IMR-90 (cell line): ENCODE measurements around the gene HECTD2. TPM values are rescaled to one million over a fixed set of nuclear protein-coding genes. Genes with fewer than 3 reads are reported as not detected.
A peak's percentile ranks its signal among the peaks of the same experiment; 100 is the strongest.

Experiments used
- ATAC-seq: fragments of 200-7000 bp; cut with Tn5 transposase; 2 replicates; pipeline ENCODE4 v1.9.1; 2020; ENCODE audit warnings: low read depth, mild to moderate bottlenecking, moderate library complexity
- BruUV-seq: library from RNA; stranded (reverse); fragments of 400-500 nt; replicated peaks from 2 replicates; lab custom pipeline; 2021; lab: Mats Ljungman, UMichigan
- CTCF ChIA-PET: fragments of 300-600 bp; formaldehyde crosslinking; extraction: SDS; loops from one replicate; lab custom pipeline; 2021; ENCODE audit warnings: antibody characterized with exemption; lab: Yijun Ruan, JAX
- POLR2A ChIA-PET: fragments of 300-600 bp; sonication (Branson Sonifier 250); formaldehyde crosslinking; loops from one replicate; lab custom pipeline; 2022; ENCODE audit warnings: antibody characterized with exemption; ENCODE audit not compliant: unreplicated experiment; lab: Charles Lee
- DNase-seq: peaks from one replicate; pipeline ENCODE4 v3.0.0; 2013
- H2AFZ ChIP-seq: replicated peaks from 2 replicates; pipeline ENCODE3; 2013; ENCODE audit warnings: low read length, mild to moderate bottlenecking; ENCODE audit not compliant: poor library complexity
- H2AK5ac ChIP-seq: 2 replicates; pipeline ENCODE4 v1.6.1; 2013; ENCODE audit warnings: low read depth, low read length, inconsistent platforms
- H2AK9ac ChIP-seq: replicated peaks from 2 replicates; pipeline ENCODE3; 2013; ENCODE audit warnings: mild to moderate bottlenecking, low read depth, low read length, moderate library complexity; ENCODE audit not compliant: poor library complexity
- H2BK120ac ChIP-seq: 2 replicates; pipeline ENCODE4 v1.6.1; 2013; ENCODE audit warnings: low read depth, low read length, inconsistent platforms
- H2BK15ac ChIP-seq: 3 replicates; pipeline ENCODE4 v1.6.1; 2013; ENCODE audit warnings: low read depth, low read length, inconsistent platforms
- H2BK20ac ChIP-seq: 2 replicates; pipeline ENCODE4 v1.6.1; 2013; ENCODE audit warnings: low read depth, mild to moderate bottlenecking, inconsistent platforms, low read length, moderate library complexity
- H2BK5ac ChIP-seq: 2 replicates; pipeline ENCODE4 v1.6.1; 2013; ENCODE audit warnings: mild to moderate bottlenecking, low read depth, low read length, inconsistent platforms; ENCODE audit not compliant: poor library complexity, severe bottlenecking
- H3K14ac ChIP-seq: replicated peaks from 2 replicates; pipeline ENCODE4 v1.6.1; 2013; ENCODE audit warnings: low read depth, low read length, inconsistent platforms
- H3K18ac ChIP-seq: 2 replicates; pipeline ENCODE4 v1.6.1; 2013; ENCODE audit warnings: low read depth, low read length, control low read depth
- H3K23ac ChIP-seq: 2 replicates; pipeline ENCODE4 v1.6.1; 2013; ENCODE audit warnings: low read depth, low read length, inconsistent platforms
- H3K27ac ChIP-seq: 2 replicates; pipeline ENCODE4 v1.5.1; 2013; ENCODE audit warnings: mild to moderate bottlenecking, control low read depth, low read length; ENCODE audit not compliant: insufficient read depth
- H3K27me3 ChIP-seq: 2 replicates; pipeline ENCODE4 v1.6.1; 2013; ENCODE audit warnings: low read length; ENCODE audit not compliant: control insufficient read depth, insufficient read depth
- H3K36me3 ChIP-seq: 2 replicates; pipeline ENCODE4 v1.6.1; 2013; ENCODE audit warnings: low read length, mixed read lengths; ENCODE audit not compliant: control insufficient read depth, insufficient read depth
- H3K4ac ChIP-seq: 2 replicates; pipeline ENCODE4 v1.6.1; 2013; ENCODE audit warnings: low read depth, low read length, inconsistent platforms
- H3K4me1 ChIP-seq: 2 replicates; pipeline ENCODE4 v1.6.1; 2013; ENCODE audit warnings: low read length, mixed read lengths; ENCODE audit not compliant: control insufficient read depth, insufficient read depth
- H3K4me2 ChIP-seq: 2 replicates; pipeline ENCODE4 v1.6.1; 2013; ENCODE audit warnings: low read depth, mild to moderate bottlenecking, control low read depth, low read length, moderate library complexity
- H3K4me3 ChIP-seq: 2 replicates; pipeline ENCODE4 v1.5.1; 2013; ENCODE audit warnings: low read depth, mild to moderate bottlenecking, control low read depth, low read length, moderate library complexity; ENCODE audit not compliant: insufficient read depth
- H3K56ac ChIP-seq: 2 replicates; pipeline ENCODE4 v1.6.1; 2013; ENCODE audit warnings: low read length, inconsistent platforms; ENCODE audit not compliant: insufficient read depth; ENCODE audit errors: extremely low read depth
- H3K79me1 ChIP-seq, 2 experiments: 2 replicates each; pipeline ENCODE4 v1.6.1; 2013; ENCODE audit warnings: low read length in 2 of 2, inconsistent platforms in 1 of 2, low read depth in 1 of 2
- H3K9ac ChIP-seq: 2 replicates; pipeline ENCODE4 v1.6.1; 2013; ENCODE audit warnings: low read depth, low read length, control low read depth
- H3K9me1 ChIP-seq: 2 replicates; pipeline ENCODE4 v1.6.1; 2013; ENCODE audit warnings: low read length, inconsistent platforms; ENCODE audit not compliant: insufficient read depth
- H3K9me3 ChIP-seq: 2 replicates; pipeline ENCODE4 v1.6.1; 2013; ENCODE audit warnings: low read length; ENCODE audit not compliant: control insufficient read depth, insufficient read depth
- H4K20me1 ChIP-seq: 2 replicates; pipeline ENCODE4 v1.6.1; 2013; ENCODE audit warnings: low read length, inconsistent platforms; ENCODE audit not compliant: insufficient read depth
- H4K5ac ChIP-seq: 2 replicates; pipeline ENCODE4 v1.6.1; 2013; ENCODE audit warnings: mild to moderate bottlenecking, low read depth, low read length, control low read depth
- H4K8ac ChIP-seq, 2 experiments: 2 replicates each; pipeline ENCODE4 v1.6.1; 2013; ENCODE audit warnings: low read depth in 2 of 2, low read length in 2 of 2, control low read depth in 1 of 2, inconsistent platforms in 1 of 2
- H4K91ac ChIP-seq: 2 replicates; pipeline ENCODE4 v1.6.1; 2013; ENCODE audit warnings: low read depth, low read length, inconsistent platforms; ENCODE audit not compliant: insufficient read depth
- CHD1 ChIP-seq: IDR thresholded peaks from 2 replicates; pipeline ENCODE4 v1.6.1; 2012; ENCODE audit warnings: low read depth, low read length, improper control_type of control experiment
- FOS ChIP-seq: fragments of 150-350 bp; IDR thresholded peaks from 2 replicates; pipeline ENCODE4 v1.6.1; 2016; ENCODE audit warnings: low read depth, low read length
- MAZ ChIP-seq: IDR thresholded peaks from 2 replicates; pipeline ENCODE4 v1.6.1; 2012; ENCODE audit warnings: low read depth, mild to moderate bottlenecking, low read length, improper control_type of control experiment, moderate library complexity, borderline replicate concordance
- POLR2A ChIP-seq: IDR thresholded peaks from 2 replicates; pipeline ENCODE4 v1.6.1; 2012; ENCODE audit warnings: mild to moderate bottlenecking, low read depth, low read length
- RAD21 ChIP-seq: IDR thresholded peaks from 2 replicates; pipeline ENCODE4 v1.6.1; 2012; ENCODE audit warnings: low read length, improper control_type of control experiment
- WGBS, 2 experiments: methylation state at CpG; one replicate each; pipeline versions ENCODE4 v1.1.5 to v1.1.7; 2013; ENCODE audit warnings: missing lambda C conversion rate in 2 of 2; ENCODE audit not compliant: insufficient read length in 1 of 2; ENCODE audit errors: extremely low coverage in 2 of 2; 5-methylcytosine and 5-hydroxymethylcytosine counted together
- dilution Hi-C: fragments of 300-500 bp; cut with HindIII; formaldehyde crosslinking; loops from one replicate; pipeline ENCODE4 v1.14.3; 2018; ENCODE audit warnings: low sequenced_read_pairs; ENCODE audit not compliant: unreplicated experiment
- in situ Hi-C: fragments of 300-500 bp; cut with MboI; formaldehyde crosslinking; loops from 3 replicates; pipeline ENCODE4 v1.14.3; 2019; ENCODE audit warnings: low sequenced_read_pairs, inconsistent platforms, mixed read lengths
- intact Hi-C: fragments of 100-400 bp; cut with micrococcal nuclease; formaldehyde crosslinking; loops from 2 replicates; pipeline ENCODE4 v1.10.0; 2022
- polyA plus RNA-seq, 3 experiments: library from polyadenylated mRNA; depleted of rRNA; stranded (reverse); fragments of >200 nt; gene quantifications; 2 replicates each; pipeline ENCODE4 v1.2.3, GENCODE V29; 2012; ENCODE audit warnings: low replicate concordance in 1 of 3
- total RNA-seq: library from RNA; depleted of rRNA; stranded (reverse); fragments of >200 nt; gene quantifications from 2 replicates; pipeline ENCODE4 v1.2.3, GENCODE V29; 2012
- TF ChIP-seq, protein P1 (sequence below): fragments of 150-350 bp; IDR thresholded peaks from 2 replicates; pipeline ENCODE4 v1.6.1; 2016; ENCODE audit warnings: low read depth, mild to moderate bottlenecking, low read length, moderate library complexity, borderline replicate concordance
- TF ChIP-seq, protein P2 (sequence below): conservative IDR thresholded peaks from 2 replicates; pipeline ENCODE4 v1.5.1; 2012; ENCODE audit warnings: mild to moderate bottlenecking, low read depth, low read length, improper control_type of control experiment
- TF ChIP-seq, protein P3 (sequence below): fragments of 150-350 bp; IDR thresholded peaks from 2 replicates; pipeline ENCODE4 v1.6.1; 2017; ENCODE audit warnings: mild to moderate bottlenecking, antibody characterized with exemption, low read length, low read depth

The HECTD2 gene
- total and polyA plus RNA-seq, 2 of the 4 experiments (the other 2 are of a cell fraction) = 5.2 to 5.9 TPM

DNA sequence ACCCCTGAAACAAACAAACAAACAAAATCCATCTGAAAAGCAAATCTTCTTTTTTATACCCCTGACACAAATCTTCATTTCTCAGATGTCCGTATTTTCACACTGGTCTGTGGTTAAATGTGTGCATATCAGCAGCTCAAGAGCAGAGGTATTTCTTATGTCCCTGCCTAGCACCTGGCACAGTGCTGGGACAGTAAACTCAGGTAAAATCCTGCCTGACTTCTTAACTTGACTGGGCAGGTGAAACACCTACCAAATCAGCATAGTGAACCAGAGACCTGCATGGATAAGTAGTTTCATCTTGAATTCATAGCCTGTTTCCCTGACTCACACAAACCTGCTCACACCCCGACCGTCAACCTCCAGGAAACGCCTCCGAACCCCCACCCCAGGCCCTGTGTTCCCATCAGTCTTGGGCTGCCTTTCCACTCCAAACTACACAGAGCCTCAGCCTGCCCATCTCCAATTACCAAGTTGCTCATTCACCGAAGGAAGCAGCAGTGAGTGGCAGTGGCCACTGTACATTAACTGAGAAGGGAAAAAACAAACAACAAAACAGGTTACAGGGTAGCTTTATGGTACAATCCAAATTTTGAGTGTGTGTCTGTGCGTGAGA is 109.9 kb downstream of the HECTD2 start:
- intact Hi-C loops = no loop called here
- Histone ChIP-seq H4K5ac (no peak overlapping the region), H2AK5ac (no peak overlapping the region; the same call in 1 of the 2 replicates)

More for the DNA sequence above, 109.9 kb downstream of the HECTD2 start:
- no peaks in the 10 kb centered on the region for H3K79me1 ChIP-seq
- no peak overlapping the region for H3K18ac ChIP-seq
- no peaks in the 10 kb centered on the region for H3K9me1 ChIP-seq
- in situ Hi-C loops (no loop called here), dilution Hi-C loops (no loop called here)
- no peak overlapping the region for H2BK20ac ChIP-seq
- DNase-seq (no peak), ATAC-seq (no peak)
- no peak overlapping the region for H4K8ac ChIP-seq
- 80% methylated on average over 1 of the region's 7 CpGs; no CpG with 5 or more reads in 1 of the 2 experiments for WGBS, 2 experiments
- no peak overlapping the region for H3K4me2 ChIP-seq
- no peaks in the 10 kb centered on the region for H3K36me3 ChIP-seq
- no peak overlapping the region for H2AK9ac ChIP-seq
- 0 out of 3 replicates have a peak overlapping the region, but pooled peaks have one; percentile 10 for H2BK15ac ChIP-seq
- ChIA-PET POLR2A (no interaction called here), CTCF (no interaction called here)
- no peak overlapping the region for H3K4ac ChIP-seq
- H3K9ac ChIP-seq = no peak overlapping the region
- H2BK5ac ChIP-seq = no peak overlapping the region
- H3K9me3 ChIP-seq = no peaks in the 10 kb centered on the region
- H2AFZ ChIP-seq = no peak overlapping the region
- H3K4me3 ChIP-seq = no peak overlapping the region
- no peak overlapping the region for H3K56ac ChIP-seq
- no peak overlapping the region; the same call in 1 of the 2 replicates for H3K23ac ChIP-seq
- TF ChIP-seq CHD1 = no peak
- no peak for TF ChIP-seq POLR2A
- TF ChIP-seq MAZ = no peak
- TF ChIP-seq FOS = no peak
- TF ChIP-seq, protein P1, sequence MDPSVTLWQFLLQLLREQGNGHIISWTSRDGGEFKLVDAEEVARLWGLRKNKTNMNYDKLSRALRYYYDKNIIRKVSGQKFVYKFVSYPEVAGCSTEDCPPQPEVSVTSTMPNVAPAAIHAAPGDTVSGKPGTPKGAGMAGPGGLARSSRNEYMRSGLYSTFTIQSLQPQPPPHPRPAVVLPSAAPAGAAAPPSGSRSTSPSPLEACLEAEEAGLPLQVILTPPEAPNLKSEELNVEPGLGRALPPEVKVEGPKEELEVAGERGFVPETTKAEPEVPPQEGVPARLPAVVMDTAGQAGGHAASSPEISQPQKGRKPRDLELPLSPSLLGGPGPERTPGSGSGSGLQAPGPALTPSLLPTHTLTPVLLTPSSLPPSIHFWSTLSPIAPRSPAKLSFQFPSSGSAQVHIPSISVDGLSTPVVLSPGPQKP = no peak
- no peak for TF ChIP-seq RAD21
- TF ChIP-seq, protein P2, sequence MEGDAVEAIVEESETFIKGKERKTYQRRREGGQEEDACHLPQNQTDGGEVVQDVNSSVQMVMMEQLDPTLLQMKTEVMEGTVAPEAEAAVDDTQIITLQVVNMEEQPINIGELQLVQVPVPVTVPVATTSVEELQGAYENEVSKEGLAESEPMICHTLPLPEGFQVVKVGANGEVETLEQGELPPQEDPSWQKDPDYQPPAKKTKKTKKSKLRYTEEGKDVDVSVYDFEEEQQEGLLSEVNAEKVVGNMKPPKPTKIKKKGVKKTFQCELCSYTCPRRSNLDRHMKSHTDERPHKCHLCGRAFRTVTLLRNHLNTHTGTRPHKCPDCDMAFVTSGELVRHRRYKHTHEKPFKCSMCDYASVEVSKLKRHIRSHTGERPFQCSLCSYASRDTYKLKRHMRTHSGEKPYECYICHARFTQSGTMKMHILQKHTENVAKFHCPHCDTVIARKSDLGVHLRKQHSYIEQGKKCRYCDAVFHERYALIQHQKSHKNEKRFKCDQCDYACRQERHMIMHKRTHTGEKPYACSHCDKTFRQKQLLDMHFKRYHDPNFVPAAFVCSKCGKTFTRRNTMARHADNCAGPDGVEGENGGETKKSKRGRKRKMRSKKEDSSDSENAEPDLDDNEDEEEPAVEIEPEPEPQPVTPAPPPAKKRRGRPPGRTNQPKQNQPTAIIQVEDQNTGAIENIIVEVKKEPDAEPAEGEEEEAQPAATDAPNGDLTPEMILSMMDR = no peak
- TF ChIP-seq, protein P3, sequence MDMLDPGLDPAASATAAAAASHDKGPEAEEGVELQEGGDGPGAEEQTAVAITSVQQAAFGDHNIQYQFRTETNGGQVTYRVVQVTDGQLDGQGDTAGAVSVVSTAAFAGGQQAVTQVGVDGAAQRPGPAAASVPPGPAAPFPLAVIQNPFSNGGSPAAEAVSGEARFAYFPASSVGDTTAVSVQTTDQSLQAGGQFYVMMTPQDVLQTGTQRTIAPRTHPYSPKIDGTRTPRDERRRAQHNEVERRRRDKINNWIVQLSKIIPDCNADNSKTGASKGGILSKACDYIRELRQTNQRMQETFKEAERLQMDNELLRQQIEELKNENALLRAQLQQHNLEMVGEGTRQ = no peak
- no TSS peak for BruUV-seq
- H3K27me3 ChIP-seq = no peaks in the 10 kb centered on the region
- H3K14ac ChIP-seq = no peak overlapping the region
- no peak overlapping the region for H3K27ac ChIP-seq
- peaks cover 2% of the 10 kb centered on the region; the same call in 1 of the 2 replicates for H3K4me1 ChIP-seq
- H4K20me1 ChIP-seq = no peaks in the 10 kb centered on the region
- no peak overlapping the region for H4K91ac ChIP-seq
- no peak overlapping the region for H2BK120ac ChIP-seq
